OCI-LY7 (cell line): ENCODE results near the gene MARK4. TPM values are rescaled to one million over a fixed set of nuclear protein-coding genes. Genes with fewer than 3 reads are reported as not detected.
A peak's percentile ranks its signal among the peaks of the same experiment; 100 is the strongest.

Source experiments
- BruUV-seq: library from RNA; stranded (reverse); fragments of 400-500 nt; replicated peaks from 2 replicates; lab custom pipeline; 2021; lab: Mats Ljungman, UMichigan
- CTCF ChIA-PET: fragments of 300-600 bp; sonication (Branson Sonifier 250); formaldehyde crosslinking; loops from one replicate; lab custom pipeline; 2022; ENCODE audit warnings: antibody characterized with exemption; ENCODE audit not compliant: unreplicated experiment; lab: Charles Lee
- POLR2A ChIA-PET: fragments of 300-600 bp; sonication (Branson Sonifier 250); formaldehyde crosslinking; loops from one replicate; lab custom pipeline; 2022; ENCODE audit warnings: antibody characterized with exemption; lab: Charles Lee
- DNase-seq: peaks from one replicate; pipeline ENCODE4 v3.0.0-alpha.2; 2015; ENCODE audit warnings: low spot score
- H2AFZ ChIP-seq: fragments of 200-600 bp; sonication (generic), shearing (Covaris generic); 2 replicates; pipeline ENCODE4 v1.6.1; 2014; ENCODE audit warnings: mild to moderate bottlenecking, antibody characterized with exemption, low read length, moderate library complexity
- H3K27ac ChIP-seq: fragments of 200-600 bp; sonication (generic); 2 replicates; pipeline ENCODE4 v1.5.1; 2014; ENCODE audit warnings: mixed run types, low read depth, mild to moderate bottlenecking, moderate library complexity, low read length, inconsistent platforms; ENCODE audit not compliant: poor library complexity, severe bottlenecking
- H3K36me3 ChIP-seq: fragments of 200-600 bp; sonication (generic); 2 replicates; pipeline ENCODE4 v1.6.1; 2014; ENCODE audit warnings: mild to moderate bottlenecking, antibody characterized with exemption, low read length, moderate library complexity, mixed read lengths; ENCODE audit not compliant: insufficient read depth
- H3K4me1 ChIP-seq: fragments of 200-600 bp; sonication (generic); 2 replicates; pipeline ENCODE4 v1.5.1; 2014; ENCODE audit warnings: mild to moderate bottlenecking, low read length; ENCODE audit not compliant: insufficient read depth, poor library complexity, severe bottlenecking
- H3K4me2 ChIP-seq: fragments of 200-600 bp; sonication (generic); 2 replicates; pipeline ENCODE4 v1.6.1; 2014; ENCODE audit warnings: mild to moderate bottlenecking, low read length
- H3K4me3 ChIP-seq: fragments of 200-600 bp; sonication (generic); 2 replicates; pipeline ENCODE4 v1.5.1; 2014; ENCODE audit warnings: mild to moderate bottlenecking, low read depth, low read length; ENCODE audit not compliant: poor library complexity, severe bottlenecking
- H3K79me2 ChIP-seq: fragments of 200-600 bp; sonication (generic); 2 replicates; pipeline ENCODE4 v1.6.1; 2016; ENCODE audit warnings: low read depth, mild to moderate bottlenecking, low read length, moderate library complexity, mixed read lengths; ENCODE audit not compliant: insufficient read depth
- H3K9me2 ChIP-seq: fragments of 200-600 bp; sonication (generic); 2 replicates; pipeline ENCODE4 v1.6.1; 2016; ENCODE audit warnings: mild to moderate bottlenecking, low read length, mixed read lengths; ENCODE audit not compliant: insufficient read depth
- H3K9me3 ChIP-seq: fragments of 200-600 bp; sonication (generic); 2 replicates; pipeline ENCODE4 v1.6.1; 2014; ENCODE audit warnings: mild to moderate bottlenecking, mixed run types, low read length, mixed read lengths
- H4K20me1 ChIP-seq: fragments of 200-600 bp; sonication (generic); 2 replicates; pipeline ENCODE4 v1.6.1; 2014; ENCODE audit warnings: mild to moderate bottlenecking, antibody characterized with exemption, low read length, moderate library complexity, mixed read lengths; ENCODE audit not compliant: insufficient read depth
- CTCF ChIP-seq: fragments of 200-600 bp; sonication (generic); conservative IDR thresholded peaks from 2 replicates; pipeline ENCODE4 v1.5.1; 2014; ENCODE audit warnings: mild to moderate bottlenecking, antibody characterized with exemption, low read length, moderate library complexity, mixed read lengths
- EZH2phosphoT487 ChIP-seq: fragments of 200-600 bp; sonication (generic); IDR thresholded peaks from 2 replicates; pipeline ENCODE4 v1.6.1; 2018; ENCODE audit warnings: low read depth, borderline replicate concordance, mild to moderate bottlenecking, mixed run types, antibody characterized with exemption, low read length, moderate library complexity, mixed read lengths
- intact Hi-C: fragments of 100-400 bp; cut with micrococcal nuclease; formaldehyde crosslinking; loops from one replicate; pipeline ENCODE4 v1.10.0; 2022; ENCODE audit not compliant: unreplicated experiment
- total RNA-seq, 2 experiments: library from RNA; depleted of rRNA in 1 of 2; stranded (reverse); fragments of >200 nt in 1 of 2; shearing (Covaris generic) in 1 of 2; gene quantifications; 2 replicates each; pipeline ENCODE4 v1.2.3, GENCODE V29; 2014 to 2022

MARK4 gene
- total RNA-seq, 2 experiments from 2014 or later = 14.2 to 24.5 TPM

DNA sequence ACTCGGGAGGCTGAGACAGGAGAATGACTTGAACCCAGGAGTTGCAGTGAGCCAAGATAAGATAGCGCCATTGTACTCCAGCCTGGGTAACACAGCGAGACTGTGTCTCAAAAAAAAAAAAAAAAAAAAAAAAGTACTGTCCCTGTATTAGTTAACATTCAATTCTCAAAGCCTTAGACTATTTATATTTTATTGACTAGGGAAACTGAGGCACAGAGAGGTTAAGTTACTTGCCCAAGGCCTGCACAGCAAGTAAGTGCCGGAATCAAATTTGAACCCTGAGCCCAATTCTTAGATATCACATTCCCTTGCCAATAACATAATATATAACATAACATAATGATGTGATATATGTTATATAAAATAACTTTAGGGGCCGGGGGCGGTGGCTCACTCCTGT is 88.6 kb downstream of the MARK4 start:
- ChIA-PET CTCF (no interaction called here), POLR2A (no interaction called here)
- DNase-seq = no peak
- no peaks in the 10 kb centered on the region for H3K9me2 ChIP-seq
- no peak overlapping the region for H2AFZ ChIP-seq
- no peak overlapping the region for H3K4me3 ChIP-seq
- H4K20me1 ChIP-seq = no peaks in the 10 kb centered on the region
- peaks cover 8% of the 10 kb centered on the region for H3K4me1 ChIP-seq
- BruUV-seq = no TSS peak
- TF ChIP-seq EZH2phosphoT487 (no peak), CTCF (no peak)
- intact Hi-C loops = loop anchor here (2.0 to 5.0 kb wide), 2 partner anchors 87 to 153 kb away; partner anchors contain the start of gene MARK4
- no peak overlapping the region for H3K4me2 ChIP-seq
- no peak overlapping the region for H3K27ac ChIP-seq
- H3K9me3 ChIP-seq = no peaks in the 10 kb centered on the region
- H3K36me3 ChIP-seq = no peaks in the 10 kb centered on the region
- no peaks in the 10 kb centered on the region for H3K79me2 ChIP-seq

- no TSS peak for BruUV-seq
- Histone ChIP-seq H3K4me1 (peaks cover 8% of the 10 kb centered on the region), H3K27ac (no peak within 1 kb of the TSS), H3K36me3 (no peaks in the 10 kb centered on the region), H3K9me3 (no peaks in the 10 kb centered on the region), H3K79me2 (no peaks in the 10 kb centered on the region), H3K4me3 (peak within 1 kb of the TSS; percentile 56), H3K4me2 (peak within 1 kb of the TSS; percentile 58), H4K20me1 (no peaks in the 10 kb centered on the region), H3K9me2 (no peaks in the 10 kb centered on the region), H2AFZ (no peak within 1 kb of the TSS)
- intact Hi-C loops = no loop called here
- CTCF ChIA-PET = no interaction called here
- TF ChIP-seq CTCF = no peak
- TF ChIP-seq EZH2phosphoT487 = no peak
- POLR2A ChIA-PET = no interaction called here
- DNase-seq = peak; percentile 52
Observed at GRCh38 chr19:45340232-45340898, 89.3 kb downstream of the MARK4 start, which contains the start of gene KLC3. Gene KLC3, plus strand, starts transcription at chr19:45340750. Its CDS starts 4,792 bp downstream, at chr19:45345542.

GRCh38 chr19:45340899-45341453 is 89.9 kb downstream of the MARK4 start:
- Histone ChIP-seq H3K4me3 (peak overlapping the region; percentile 56), H3K9me3 (no peaks in the 10 kb centered on the region), H2AFZ (no peak overlapping the region), H3K27ac (no peak overlapping the region), H3K36me3 (no peaks in the 10 kb centered on the region), H3K9me2 (no peaks in the 10 kb centered on the region), H3K79me2 (no peaks in the 10 kb centered on the region), H3K4me2 (peak overlapping the region; percentile 58), H4K20me1 (no peaks in the 10 kb centered on the region), H3K4me1 (peaks cover 8% of the 10 kb centered on the region)
- TF ChIP-seq EZH2phosphoT487 (no peak), CTCF (no peak)
- intact Hi-C loops = no loop called here
- no TSS peak for BruUV-seq
- DNase-seq = no peak
- ChIA-PET POLR2A (no interaction called here), CTCF (no interaction called here)
